Activated CD8-positive, alpha-beta memory T cell treated with anti-CD3 and anti-CD28 coated beads, Interleukin-2, amount 50 U/mL, for 1 hour (primary cell): ENCODE measurements around the gene DLGAP3.

Experiments used
- DNase-seq: peaks from one replicate; pipeline ENCODE4 v3.0.0-alpha.2; 2020; ENCODE audit errors: extremely low read depth

Gene DLGAP3

GRCh38 chr1:34901919-34902318 is 27.5 kb downstream of the DLGAP3 start:
- no peak for DNase-seq

- no peak for DNase-seq
These were observed 28.5 kb downstream of the DLGAP3 start for GRCh38 chr1:34900775-34901502.

GRCh38 chr1:34899906-34900305 is 29.5 kb downstream of the DLGAP3 start:
- no peak for DNase-seq

GRCh38 chr1:34899471-34899870 is 30.0 kb downstream of the DLGAP3 start:
- no peak for DNase-seq

GRCh38 chr1:34898330-34898761 is 31.1 kb downstream of the DLGAP3 start:
- no peak for DNase-seq

- no peak for DNase-seq
These were observed 32.8 kb downstream of the DLGAP3 start for GRCh38 chr1:34896612-34897011.

GRCh38 chr1:34889705-34890104 is 39.7 kb downstream of the DLGAP3 start:
- DNase-seq, result no peak

GRCh38 chr1:34887593-34887992 is 41.9 kb downstream of the DLGAP3 start:
- DNase-seq, result no peak

- no peak for DNase-seq
These were observed 43.8 kb downstream of the DLGAP3 start for GRCh38 chr1:34885405-34886247.

GRCh38 chr1:34884961-34885360 is 44.5 kb downstream of the DLGAP3 start:
- DNase-seq, result no peak

GRCh38 chr1:34884536-34884935 is 44.9 kb downstream of the DLGAP3 start:
- no peak for DNase-seq

GRCh38 chr1:34879230-34879629 is 50.2 kb downstream of the DLGAP3 start:
- DNase-seq, result no peak

- DNase-seq, result no peak
These were observed 53.0 kb downstream of the DLGAP3 start for GRCh38 chr1:34876406-34876805.

GRCh38 chr1:34874296-34874952 is 55.0 kb downstream of the DLGAP3 start:
- DNase-seq, result no peak

GRCh38 chr1:34872133-34872503 is 57.3 kb downstream of the DLGAP3 start:
- no peak for DNase-seq

- no peak for DNase-seq
These were observed 57.9 kb downstream of the DLGAP3 start for GRCh38 chr1:34871443-34872132.

GRCh38 chr1:34870395-34870794 is 59.1 kb downstream of the DLGAP3 start:
- no peak for DNase-seq

GRCh38 chr1:34869760-34870159 is 59.7 kb downstream of the DLGAP3 start:
- DNase-seq, result no peak

- no peak for DNase-seq
These were observed 61.0 kb downstream of the DLGAP3 start for GRCh38 chr1:34868230-34869049.

- DNase-seq, result no peak
These were observed 62.0 kb downstream of the DLGAP3 start for GRCh38 chr1:34867415-34867814.

- no peak for DNase-seq
These were observed 62.7 kb downstream of the DLGAP3 start for GRCh38 chr1:34866762-34867109.
